SH-SY5Y (cell line): Measurements from ENCODE around the gene DLGAP3.

Source experiments
- GATA2 ChIP-seq: IDR thresholded peaks from 2 replicates; pipeline ENCODE4 v1.6.1; 2011; ENCODE audit warnings: mild to moderate bottlenecking, low read depth, low read length
- GATA3 ChIP-seq: IDR thresholded peaks from 2 replicates; pipeline ENCODE4 v1.6.1; 2011; ENCODE audit warnings: low read depth, mild to moderate bottlenecking, low read length, moderate library complexity

The DLGAP3 gene

DNA sequence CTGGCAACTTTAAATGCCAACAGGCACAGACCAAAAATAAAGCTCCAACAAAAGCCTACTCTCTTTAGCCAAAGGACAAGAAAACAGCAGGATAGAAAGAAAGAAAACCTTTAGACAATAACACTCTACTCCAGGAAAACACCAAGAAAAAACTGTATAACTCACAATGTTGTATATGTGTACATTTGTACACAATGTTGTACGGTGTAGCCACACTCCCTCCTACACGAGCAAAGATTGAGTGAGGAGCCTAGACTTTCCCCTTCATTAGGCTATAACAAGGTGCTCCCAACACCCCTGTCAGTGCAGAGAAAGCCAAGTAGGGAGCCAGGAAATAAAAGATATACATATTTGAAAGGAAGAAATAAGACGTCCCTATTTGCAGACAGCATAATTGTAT is 112.7 kb downstream of the DLGAP3 start:
- TF ChIP-seq GATA2, result no peak
- TF ChIP-seq GATA3, result no peak

DNA sequence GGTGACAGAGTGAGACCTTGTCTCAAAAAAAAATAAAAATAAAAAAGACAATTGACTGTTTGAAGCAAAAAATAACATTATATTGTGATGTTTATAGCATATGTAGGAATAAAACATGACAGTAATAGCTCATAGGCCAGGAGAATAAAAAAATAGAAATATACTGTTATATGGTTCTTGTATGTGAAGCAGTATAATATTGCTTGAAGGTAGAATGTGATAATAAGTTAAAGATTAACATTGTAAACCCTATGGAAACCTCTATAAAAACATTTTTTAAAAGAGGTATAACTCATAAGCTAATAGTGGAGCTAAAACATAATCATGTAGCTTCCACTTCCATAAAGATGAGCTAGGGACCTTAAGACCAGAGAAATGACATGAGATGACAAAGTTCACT is 113.1 kb downstream of the DLGAP3 start:
- TF ChIP-seq GATA3, result no peak
- TF ChIP-seq GATA2, result no peak
